Mucosa of stomach (tissue), 1 donor: ENCODE data around the gene MFRP.
A peak's percentile ranks its signal among the peaks of the same experiment; 100 is the strongest.

Experiments
- H3K27me3 ChIP-seq: one replicate; pipeline ENCODE4 v1.7.0; 2013; ENCODE audit warnings: mild to moderate bottlenecking, low read length; ENCODE audit not compliant: control insufficient read depth, insufficient read depth
- H3K36me3 ChIP-seq: one replicate; pipeline ENCODE4 v1.7.0; 2013; ENCODE audit warnings: low read length; ENCODE audit not compliant: control insufficient read depth, insufficient read depth
- H3K4me1 ChIP-seq: one replicate; pipeline ENCODE4 v1.7.0; 2013; ENCODE audit warnings: mild to moderate bottlenecking, low read length; ENCODE audit not compliant: control insufficient read depth, insufficient read depth
- H3K4me3 ChIP-seq: one replicate; pipeline ENCODE4 v1.7.0; 2013; ENCODE audit warnings: low read length
- H3K9ac ChIP-seq: one replicate; pipeline ENCODE4 v1.7.0; 2013; ENCODE audit warnings: mild to moderate bottlenecking, low read length, moderate library complexity
- H3K9me3 ChIP-seq: one replicate; pipeline ENCODE4 v1.7.0; 2013; ENCODE audit warnings: mild to moderate bottlenecking, low read length, moderate library complexity; ENCODE audit not compliant: control insufficient read depth
- donor health status: Pancreatic carcinoma.

Gene MFRP

DNA sequence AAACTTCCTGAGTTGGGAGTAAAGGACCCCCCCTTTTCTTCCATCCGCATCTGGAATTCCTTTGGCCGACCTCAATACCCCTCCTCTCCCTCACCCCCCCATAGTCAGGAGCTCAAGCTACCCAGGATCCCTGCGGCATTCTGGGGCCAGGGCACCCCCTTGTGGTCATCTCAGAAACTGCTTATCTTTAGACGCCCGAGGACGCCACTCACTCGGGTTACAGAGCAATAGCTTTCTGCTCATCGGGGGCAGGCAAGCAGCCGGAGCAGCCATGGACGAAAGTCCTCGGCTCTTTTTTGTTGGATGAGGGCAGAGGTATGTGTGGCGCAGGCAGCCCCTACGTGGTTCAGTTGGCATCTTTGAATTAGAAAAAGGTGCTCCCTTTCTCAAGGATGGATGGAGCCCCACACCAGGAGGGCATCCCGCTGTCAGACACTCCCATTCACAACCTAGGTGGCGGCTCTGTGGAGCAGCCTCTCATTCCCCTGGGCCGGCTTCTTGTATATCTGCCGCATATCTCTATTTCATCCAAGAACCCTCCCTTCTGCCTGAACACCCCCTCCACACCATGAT, 8.1 kb downstream of the MFRP start:
- H3K9me3 ChIP-seq: no peaks in the 10 kb centered on the region
- H3K27me3 ChIP-seq: peaks cover 46% of the 10 kb centered on the region
- no peaks in the 10 kb centered on the region for H3K36me3 ChIP-seq
- H3K9ac ChIP-seq: peak overlapping the region; percentile 20
- H3K4me1 ChIP-seq: peaks cover 47% of the 10 kb centered on the region
- H3K4me3 ChIP-seq: no peak overlapping the region

DNA sequence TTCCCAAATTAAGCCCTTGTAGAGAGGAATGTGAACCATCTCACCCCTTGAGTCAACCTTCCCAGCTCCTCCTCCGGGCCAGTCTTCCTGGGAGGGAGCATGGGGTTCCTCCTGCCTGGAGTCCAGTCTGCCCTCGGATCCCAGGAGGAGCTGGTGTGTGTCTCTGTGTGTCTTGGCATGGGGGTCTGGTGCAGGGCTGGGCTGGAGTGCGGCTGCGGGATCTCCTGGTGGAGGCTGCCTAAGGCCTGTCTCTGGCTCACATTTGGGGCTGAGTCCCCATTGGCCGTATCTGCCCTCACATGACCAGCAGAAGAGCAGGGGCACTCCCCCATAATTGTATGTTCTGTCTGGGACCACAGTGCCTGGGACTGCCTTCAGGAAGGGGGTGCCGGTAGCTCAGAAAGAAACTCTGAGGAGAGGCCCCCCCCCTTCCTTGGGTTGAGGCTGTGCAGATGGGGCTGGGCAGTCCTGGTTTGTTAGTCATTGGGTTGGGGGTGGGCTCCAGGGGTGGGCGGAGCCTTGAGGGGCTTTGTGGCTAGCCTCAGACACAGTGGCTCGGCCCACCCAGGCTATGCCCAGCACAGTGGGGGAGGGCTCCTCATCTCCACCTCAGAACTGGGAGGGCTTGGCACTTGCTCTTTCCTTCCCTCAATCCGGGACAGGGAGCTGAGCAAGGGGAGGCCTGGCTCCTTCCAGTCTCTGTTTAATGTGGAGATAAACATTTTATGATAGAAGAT, 8.8 kb downstream of the MFRP start:
- H3K4me1 ChIP-seq: peaks cover 47% of the 10 kb centered on the region
- no peak overlapping the region for H3K9ac ChIP-seq
- H3K4me3 ChIP-seq: no peak overlapping the region
- no peaks in the 10 kb centered on the region for H3K36me3 ChIP-seq
- H3K27me3 ChIP-seq: peaks cover 43% of the 10 kb centered on the region
- no peaks in the 10 kb centered on the region for H3K9me3 ChIP-seq

DNA sequence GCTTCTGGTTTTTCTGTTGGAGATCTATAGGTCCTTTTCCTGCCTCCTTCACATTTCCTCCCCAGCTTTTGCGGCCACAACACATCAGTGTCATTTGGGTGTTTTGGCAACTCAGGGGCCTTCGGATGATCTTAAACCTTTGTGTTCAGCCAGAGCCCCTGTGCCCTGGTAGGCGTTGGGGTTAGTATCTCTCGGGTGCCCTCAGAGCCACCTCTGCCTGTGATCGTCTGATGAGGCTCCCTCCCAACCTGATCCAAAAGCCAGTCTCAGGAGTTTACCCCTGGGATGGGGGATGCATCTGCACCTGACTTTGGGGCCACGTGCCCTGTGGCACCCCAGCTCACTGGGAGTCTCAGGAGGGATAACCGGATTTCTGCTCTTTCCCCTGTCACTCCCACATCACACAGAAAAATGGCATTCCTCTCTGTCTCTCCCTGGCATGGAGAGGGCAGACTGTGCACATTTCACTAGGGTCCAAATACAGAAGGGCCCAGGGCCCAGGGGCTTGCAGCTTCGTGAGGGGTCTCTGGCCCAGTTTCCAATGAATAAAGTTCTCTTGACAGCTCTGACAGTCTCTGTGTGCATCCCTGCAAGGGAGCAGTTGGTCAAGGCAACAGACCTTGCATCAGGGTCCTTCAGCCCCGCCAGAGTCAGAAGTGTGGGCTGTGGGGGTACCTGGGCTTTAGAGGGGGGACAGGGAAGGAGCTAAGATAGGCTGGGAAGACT, 9.6 kb downstream of the MFRP start:
- H3K36me3 ChIP-seq: no peaks in the 10 kb centered on the region
- H3K4me1 ChIP-seq: peaks cover 47% of the 10 kb centered on the region
- H3K9me3 ChIP-seq: no peaks in the 10 kb centered on the region
- H3K4me3 ChIP-seq: no peak overlapping the region
- H3K9ac ChIP-seq: peak overlapping the region; percentile 20
- peaks cover 35% of the 10 kb centered on the region for H3K27me3 ChIP-seq

DNA sequence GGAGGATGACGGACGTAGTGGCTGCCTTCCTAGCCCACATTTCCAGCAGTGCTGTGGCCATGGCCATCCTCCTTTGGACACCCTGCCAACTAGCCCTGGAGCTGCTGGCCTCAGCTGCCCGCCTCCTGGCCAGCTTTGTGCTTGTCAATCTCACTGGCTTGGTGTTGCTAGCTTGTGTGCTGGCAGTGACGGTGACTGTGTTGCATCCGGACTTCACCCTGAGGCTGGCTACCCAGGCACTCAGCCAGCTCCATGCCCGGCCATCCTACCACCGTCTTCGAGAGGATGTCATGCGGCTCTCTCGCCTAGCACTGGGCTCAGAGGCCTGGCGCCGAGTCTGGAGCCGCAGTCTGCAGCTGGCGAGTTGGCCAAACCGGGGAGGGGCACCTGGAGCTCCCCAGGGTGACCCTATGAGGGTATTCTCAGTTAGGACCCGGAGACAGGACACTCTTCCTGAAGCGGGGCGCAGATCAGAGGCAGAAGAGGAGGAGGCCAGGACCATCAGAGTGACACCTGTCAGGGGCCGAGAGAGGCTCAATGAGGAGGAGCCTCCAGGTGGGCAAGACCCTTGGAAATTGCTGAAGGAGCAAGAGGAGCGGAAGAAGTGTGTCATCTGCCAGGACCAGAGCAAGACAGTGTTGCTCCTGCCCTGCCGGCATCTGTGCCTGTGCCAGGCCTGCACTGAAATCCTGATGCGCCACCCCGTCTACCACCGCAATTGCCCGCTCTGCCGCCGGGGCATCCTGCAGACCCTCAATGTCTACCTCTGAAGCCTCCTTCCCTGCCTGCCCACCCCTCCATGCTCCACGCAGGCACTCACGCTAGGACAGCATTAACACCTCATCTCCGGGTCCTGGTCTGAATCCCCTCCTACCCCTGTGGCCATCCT, 10.6 kb downstream of the MFRP start:
- Histone ChIP-seq H3K9me3 (no peaks in the 10 kb centered on the region), H3K27me3 (peaks cover 25% of the 10 kb centered on the region), H3K4me1 (peaks cover 40% of the 10 kb centered on the region), H3K9ac (peak overlapping the region; percentile 83), H3K4me3 (no peak overlapping the region), H3K36me3 (no peaks in the 10 kb centered on the region)

DNA sequence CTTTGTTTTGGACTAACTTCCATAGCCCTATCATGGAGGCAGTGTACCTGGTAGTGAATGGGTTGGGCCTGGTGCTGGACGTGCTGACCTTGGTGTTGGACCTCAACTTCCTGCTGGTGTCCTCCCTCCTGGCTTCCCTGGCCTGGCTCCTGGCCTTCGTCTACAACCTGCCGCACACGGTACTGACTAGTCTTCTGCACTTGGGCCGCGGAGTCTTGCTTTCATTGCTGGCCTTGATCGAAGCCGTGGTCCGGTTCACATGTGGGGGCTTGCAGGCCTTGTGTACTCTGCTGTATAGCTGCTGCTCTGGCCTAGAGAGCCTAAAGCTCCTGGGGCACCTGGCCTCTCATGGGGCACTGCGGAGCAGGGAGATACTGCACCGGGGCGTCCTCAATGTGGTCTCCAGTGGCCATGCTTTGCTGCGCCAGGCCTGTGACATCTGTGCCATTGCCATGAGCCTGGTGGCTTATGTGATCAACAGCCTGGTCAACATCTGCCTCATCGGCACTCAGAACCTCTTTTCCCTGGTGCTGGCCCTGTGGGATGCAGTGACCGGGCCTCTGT, 11.3 kb downstream of the MFRP start:
- Histone ChIP-seq H3K27me3 (peaks cover 18% of the 10 kb centered on the region), H3K4me1 (peaks cover 33% of the 10 kb centered on the region), H3K9ac (peak overlapping the region; percentile 83), H3K4me3 (peak overlapping the region; percentile 37), H3K9me3 (no peaks in the 10 kb centered on the region), H3K36me3 (no peaks in the 10 kb centered on the region)

DNA sequence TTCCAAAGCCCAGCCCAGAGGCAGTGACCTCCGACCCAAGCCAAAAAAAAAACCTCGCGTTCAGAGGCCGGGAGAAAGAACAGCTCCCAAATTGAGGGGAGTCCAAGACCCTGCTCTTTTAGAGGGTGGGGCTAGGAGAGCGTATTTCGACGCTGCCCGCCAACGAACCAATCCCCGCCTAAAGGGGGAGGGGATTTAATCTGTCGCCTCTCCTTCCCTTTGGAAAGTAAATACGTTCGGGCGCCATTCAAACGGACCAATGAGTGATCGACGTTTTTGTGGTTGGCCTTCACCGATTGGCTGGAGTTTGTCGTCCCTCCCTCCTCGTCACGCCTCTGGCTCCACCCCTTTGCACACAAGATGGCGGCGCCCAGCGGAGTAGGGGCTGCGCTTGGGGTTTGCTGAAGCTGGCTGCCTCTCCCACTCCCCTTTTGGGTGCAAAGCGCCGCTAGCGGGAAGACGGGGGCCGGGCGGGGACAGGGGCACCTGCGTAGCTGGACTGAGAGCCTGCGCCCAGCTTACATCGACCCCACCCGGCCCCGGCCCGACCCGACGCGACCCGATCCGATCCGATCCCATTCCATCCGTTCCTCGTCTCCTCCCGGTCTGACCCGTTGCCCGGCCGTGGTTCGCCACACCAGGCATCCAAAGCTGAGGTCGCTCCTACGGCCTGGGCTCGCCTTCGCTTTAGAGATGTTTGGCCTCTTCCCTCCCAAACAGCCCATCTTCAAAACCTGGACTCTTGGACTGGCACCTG, 12.2 kb downstream of the MFRP start, which contains the start of gene RNF26:
Gene RNF26 (plus strand): TSS at position 354 of the 757 bp plus-strand sequence. CDS start 596 bp downstream, outside the sequence.
- Histone ChIP-seq H3K27me3 (peaks cover 10% of the 10 kb centered on the region), H3K4me3 (peak within 1 kb of the TSS; percentile 37), H3K9ac (peak within 1 kb of the TSS; percentile 83), H3K9me3 (no peaks in the 10 kb centered on the region), H3K36me3 (no peaks in the 10 kb centered on the region), H3K4me1 (peaks cover 25% of the 10 kb centered on the region)

DNA sequence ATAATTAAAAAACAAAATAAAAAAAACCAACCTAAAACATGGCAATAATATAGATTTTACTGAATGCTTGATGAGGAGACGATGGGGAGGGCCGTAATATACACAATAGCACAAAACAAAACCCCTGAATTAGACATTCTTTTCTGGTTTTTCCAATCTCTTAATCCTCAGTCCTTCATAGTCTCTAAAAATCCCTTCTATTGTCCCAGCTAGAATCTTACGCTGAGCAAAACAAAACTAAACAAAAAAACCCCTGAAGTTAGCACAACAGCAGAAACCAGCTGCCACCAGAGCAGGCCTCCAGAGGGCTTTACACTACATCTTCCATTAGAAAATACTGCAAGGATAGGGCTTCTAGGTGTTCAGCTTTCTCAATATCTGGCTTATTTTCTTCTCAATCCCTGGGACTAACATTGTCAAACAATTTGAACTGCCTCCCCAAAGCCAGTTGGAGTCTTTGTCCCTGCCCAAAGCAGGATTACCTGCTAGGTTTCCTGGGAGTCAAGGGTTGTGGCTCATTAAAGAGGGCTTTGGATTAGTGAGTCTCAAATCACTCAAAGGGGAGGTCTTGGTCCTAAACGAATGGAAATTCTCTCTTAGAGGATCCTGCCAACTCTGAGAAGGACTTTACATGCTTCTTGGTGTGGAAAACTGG, 14.3 kb downstream of the MFRP start:
- Histone ChIP-seq H3K4me1 (peaks cover 16% of the 10 kb centered on the region), H3K4me3 (no peak overlapping the region), H3K9ac (no peak overlapping the region), H3K9me3 (no peaks in the 10 kb centered on the region), H3K27me3 (no peaks in the 10 kb centered on the region), H3K36me3 (no peaks in the 10 kb centered on the region)

DNA sequence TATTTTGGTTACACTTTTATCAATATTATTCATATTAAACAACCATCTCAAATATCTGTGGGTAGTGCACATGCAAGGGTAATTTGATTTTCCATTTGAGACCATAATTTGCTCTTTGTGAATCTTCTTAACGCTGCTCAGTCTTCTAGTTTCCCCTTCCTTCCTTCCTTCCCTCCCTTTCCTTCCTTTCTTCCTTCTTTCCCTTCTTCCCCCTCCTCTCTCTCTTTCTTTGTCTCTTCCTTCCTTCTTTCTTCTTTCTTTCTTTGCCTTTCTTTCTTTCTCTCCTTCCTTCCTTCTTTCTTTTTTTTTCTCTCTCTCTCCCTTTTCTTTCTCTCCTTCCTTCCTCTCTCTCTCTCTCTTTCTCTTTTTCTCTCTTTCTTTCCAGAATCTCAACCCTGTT, 16.3 kb downstream of the MFRP start:
- no peaks in the 10 kb centered on the region for H3K9me3 ChIP-seq
- peaks cover 6% of the 10 kb centered on the region for H3K4me1 ChIP-seq
- H3K4me3 ChIP-seq: no peak overlapping the region
- H3K36me3 ChIP-seq: no peaks in the 10 kb centered on the region
- no peak overlapping the region for H3K9ac ChIP-seq
- no peaks in the 10 kb centered on the region for H3K27me3 ChIP-seq

DNA sequence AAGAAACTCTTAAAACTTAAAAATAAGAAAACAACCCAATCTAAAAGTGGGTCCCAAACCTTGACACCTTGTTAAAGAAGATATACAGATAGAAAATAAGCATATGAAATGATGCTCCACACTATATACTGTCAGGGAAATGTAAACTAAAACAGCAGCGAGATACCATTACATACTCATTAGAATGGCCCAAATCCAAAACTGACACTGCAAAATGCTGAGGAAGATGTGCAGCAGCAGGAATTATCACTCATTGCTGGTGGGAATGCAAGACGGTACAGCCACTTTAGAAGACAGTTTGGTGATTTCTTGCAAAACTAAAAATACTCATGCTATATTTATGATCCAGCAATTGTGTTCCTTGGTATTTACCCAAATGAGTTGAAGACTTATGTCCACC, 17.2 kb downstream of the MFRP start:
- H3K27me3 ChIP-seq: no peaks in the 10 kb centered on the region
- H3K4me3 ChIP-seq: no peak overlapping the region
- H3K9me3 ChIP-seq: no peaks in the 10 kb centered on the region
- no peaks in the 10 kb centered on the region for H3K4me1 ChIP-seq
- no peaks in the 10 kb centered on the region for H3K36me3 ChIP-seq
- no peak overlapping the region for H3K9ac ChIP-seq

DNA sequence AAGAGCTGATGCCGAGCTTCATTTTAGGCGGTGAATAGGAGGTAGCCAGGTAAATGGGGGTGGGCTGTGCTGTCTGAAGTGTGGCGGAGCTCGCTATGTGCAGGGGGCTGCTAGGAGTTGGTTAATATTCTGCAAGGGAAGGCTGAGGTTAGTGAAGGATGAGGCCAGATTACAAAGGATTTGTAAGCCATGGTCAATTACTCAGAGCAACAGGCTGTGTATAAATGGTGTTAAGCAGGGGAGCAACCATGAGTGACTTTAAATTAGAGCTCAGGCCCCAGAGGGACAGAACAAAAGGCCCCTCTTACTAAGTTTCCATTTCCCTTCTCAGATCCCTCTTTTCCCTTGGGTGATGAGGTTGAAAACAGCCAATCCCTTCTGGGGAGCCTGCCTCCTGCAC, 22.3 kb downstream of the MFRP start:
- H3K9me3 ChIP-seq: no peaks in the 10 kb centered on the region

More for the DNA sequence above, 22.3 kb downstream of the MFRP start:
- no peak overlapping the region for H3K4me3 ChIP-seq
- no peak overlapping the region for H3K9ac ChIP-seq
- H3K36me3 ChIP-seq: no peaks in the 10 kb centered on the region
- peaks cover 21% of the 10 kb centered on the region for H3K27me3 ChIP-seq
- H3K4me1 ChIP-seq: peaks cover 20% of the 10 kb centered on the region
